ENCODE results near the gene BSPRY.

The BSPRY gene

DNA sequence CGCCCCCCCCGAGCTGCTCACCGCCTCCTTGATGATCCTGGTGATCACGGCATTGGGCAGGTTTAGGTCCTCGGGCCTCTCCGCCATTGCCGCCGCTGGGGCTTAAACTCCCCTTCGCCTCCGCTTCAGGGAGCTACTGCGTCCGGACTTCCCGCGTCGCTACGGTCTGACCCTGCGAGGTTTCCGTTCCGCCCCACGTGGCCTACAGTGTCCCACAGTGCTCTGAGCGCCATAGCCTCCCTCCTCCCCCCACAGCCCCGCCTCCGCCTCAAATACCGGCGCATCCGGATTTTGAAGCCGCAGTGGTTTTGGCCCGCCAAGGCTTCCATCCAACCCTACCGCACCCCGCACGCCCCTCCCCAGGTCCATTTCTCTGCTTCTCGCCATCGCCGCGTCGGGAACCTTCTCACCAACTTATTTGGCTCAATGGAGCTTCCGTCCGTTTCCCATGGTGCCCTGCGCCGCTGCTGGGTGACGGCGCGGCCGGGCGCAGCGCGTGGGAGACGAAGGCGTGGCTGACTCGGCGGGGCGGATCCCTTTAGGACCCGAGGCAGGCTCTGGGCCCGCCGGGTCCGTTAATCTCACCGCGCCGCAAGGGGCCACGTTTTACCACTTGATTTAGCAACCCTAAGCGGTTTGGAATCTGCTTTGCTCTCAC lies 61.0 kb downstream of the BSPRY start, which contains the start of the genes C9orf43 and POLE3:
Gene C9orf43 (plus strand): TSS at position 541 of the 658 bp plus-strand sequence. CDS start 2,747 bp downstream, outside the sequence.
Gene POLE3 (minus strand): TSS at position 469 of the 658 bp plus-strand sequence. CDS start 382 bp downstream, at position 87.
- peak; percentile 94 for DNase-seq
- in situ Hi-C loops (cut with HindIII; ENCODE audit: low pct_ligation_motif_present, low pct_unique_long_range_greater_than_20kb, low sequenced_read_pairs) = no loop called here

DNA sequence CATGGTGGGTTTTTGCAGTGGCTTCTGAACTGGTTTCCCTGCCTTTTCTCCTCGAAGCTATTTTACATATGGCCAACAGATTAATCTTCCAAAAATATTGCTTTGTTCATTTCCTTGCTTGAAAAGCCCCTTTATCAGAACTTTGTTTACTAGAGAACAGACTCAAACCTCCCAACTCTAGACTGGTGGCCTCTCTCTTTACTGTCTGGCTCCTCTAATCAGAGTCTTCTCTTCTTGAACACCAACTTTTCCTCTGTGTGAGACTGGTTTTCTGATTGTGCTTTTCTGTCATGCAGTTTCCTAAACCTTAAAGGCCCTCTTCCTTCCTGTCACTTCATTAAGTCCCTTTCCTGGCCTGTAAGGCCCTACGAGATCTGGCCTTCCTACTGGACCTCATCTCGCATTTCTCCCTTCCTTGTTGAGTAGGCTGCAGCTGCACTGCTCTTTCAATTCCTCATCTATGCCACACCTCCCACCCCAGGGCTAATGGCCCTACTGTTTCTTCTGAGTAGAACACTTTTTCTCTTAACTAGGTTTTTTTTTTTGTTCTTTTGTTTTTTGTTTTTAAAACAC lies 66.9 kb downstream of the BSPRY start:
- in situ Hi-C loops (cut with HindIII; ENCODE audit: low pct_ligation_motif_present, low pct_unique_long_range_greater_than_20kb, low sequenced_read_pairs) = no loop called here
- no peak for DNase-seq

- in situ Hi-C loops (cut with HindIII; ENCODE audit: low pct_ligation_motif_present, low pct_unique_long_range_greater_than_20kb, low sequenced_read_pairs) = no loop called here
- DNase-seq = no peak
Measured at GRCh38 chr9:113417370-113417769, 68.0 kb downstream of the BSPRY start.

Data from ACHN (cell line).